ENCODE measurements around the gene CD82.

DNA sequence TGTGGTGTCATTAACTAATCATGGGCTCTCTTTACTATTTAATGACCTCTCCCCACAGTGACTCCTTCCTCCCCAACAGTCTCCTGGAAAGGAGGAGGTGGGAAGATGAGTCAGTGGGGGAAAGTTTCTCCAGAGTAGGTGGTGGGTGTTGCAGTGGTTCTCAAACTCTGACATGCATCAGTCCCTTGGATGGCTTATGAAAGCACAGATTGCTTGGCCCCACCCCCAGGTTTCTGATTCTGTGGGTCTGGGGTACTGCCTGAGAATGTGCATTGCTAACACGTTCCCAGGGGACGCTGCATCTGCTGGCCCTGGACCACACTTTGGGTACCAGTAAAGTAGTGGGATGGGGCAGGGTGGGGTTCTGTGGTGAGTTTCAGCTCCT lies 9.8 kb downstream of the CD82 start:
- no peak for TF ChIP-seq POLR2A (IDR thresholded peaks at IDR 0.05)
- TF ChIP-seq CTCF (IDR thresholded peaks at IDR 0.05), result no peak
